Testis (tissue), 2 donors: ENCODE data around the gene DNAJB8.

Source experiments
- CTCF ChIP-seq, 3 experiments: fragments of 450-650 bp in 2 of 3; fragments of 200-600 bp in 1 of 3; sonication (generic) in 1 of 3; IDR thresholded peaks; one replicate each; pipeline ENCODE4 v1.5.1; 2016 to 2019; ENCODE audit warnings: antibody characterized with exemption in 3 of 3, mild to moderate bottlenecking in 2 of 3, moderate library complexity in 1 of 3
- POLR2A ChIP-seq: fragments of 450-650 bp; IDR thresholded peaks from one replicate; pipeline ENCODE4 v1.6.1; 2017; ENCODE audit warnings: antibody characterized with exemption, mild to moderate bottlenecking, moderate library complexity

DNA sequence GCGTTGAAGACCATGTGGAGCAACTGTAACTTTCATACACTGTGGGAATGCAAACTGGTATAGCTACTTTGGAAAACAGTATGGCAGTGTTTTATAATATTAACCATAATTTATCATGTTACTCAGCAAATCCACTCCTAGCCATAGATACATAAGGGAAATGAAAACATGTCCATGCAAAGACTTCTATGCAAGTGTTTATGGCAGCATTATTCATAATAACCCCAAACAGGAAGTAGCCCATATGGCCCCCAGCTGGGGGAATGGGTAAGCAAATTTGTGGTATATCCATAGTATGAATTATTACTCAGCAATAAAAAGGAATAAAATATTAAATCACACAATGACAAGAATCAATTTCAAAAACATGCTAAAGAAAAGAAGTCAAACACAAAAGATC lies 49.3 kb upstream of the DNAJB8 start:
- no peak for TF ChIP-seq POLR2A
- no peak for TF ChIP-seq CTCF (IDR thresholded peaks at IDR 0.05)
